D721Med (cell line): Measurements from ENCODE around the gene MIER2.

ENCODE experiments used
- DNase-seq: peaks from one replicate; pipeline ENCODE4 v3.0.0; 2011; ENCODE audit warnings: low spot score; ENCODE audit not compliant: insufficient read length
- FAIRE-seq: peaks from 2 replicates; lab custom pipeline; 2011; peaks lifted over from hg19 to GRCh38; lab: Jason Lieb, UNC
- TF ChIP-seq, protein P1 (sequence below): IDR thresholded peaks from 2 replicates; pipeline ENCODE4 v1.5.1; 2012; ENCODE audit warnings: mild to moderate bottlenecking, control low read depth; ENCODE audit not compliant: insufficient read depth; ENCODE audit errors: missing control alignments

MIER2 gene

DNA sequence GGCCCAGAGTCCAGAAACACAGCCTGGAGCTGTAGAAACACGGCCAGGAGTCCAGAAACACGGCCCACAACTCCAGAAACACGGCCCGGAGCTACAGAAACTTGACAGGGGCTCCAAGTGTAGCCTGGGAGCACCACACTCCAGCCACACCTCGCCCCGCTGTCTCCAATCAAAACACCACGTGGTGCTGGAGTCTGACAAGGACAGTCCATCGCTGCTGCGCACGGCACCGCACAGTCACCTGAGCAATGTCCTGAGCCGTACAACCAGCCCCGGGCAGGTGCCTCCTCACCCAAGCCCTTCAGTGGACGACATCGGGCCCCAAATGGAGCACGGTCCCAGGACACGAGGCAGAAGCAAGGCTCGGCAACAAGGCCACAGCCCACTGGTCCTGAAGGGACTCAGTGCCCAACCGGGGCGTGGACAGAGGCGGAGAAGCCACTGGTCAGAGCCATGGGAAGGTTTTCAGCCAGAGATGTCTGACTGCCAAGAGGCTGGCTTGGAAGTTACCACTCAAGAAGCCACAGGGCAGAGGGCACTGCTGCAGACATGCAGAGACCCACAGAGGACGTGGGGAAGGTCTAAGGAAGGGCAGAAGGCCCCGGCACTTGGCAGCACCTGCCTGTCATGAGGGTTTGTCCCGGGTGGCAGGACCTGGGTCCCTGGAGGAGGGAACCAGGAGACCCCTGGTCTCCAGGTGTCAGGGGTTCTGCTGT, 33.7 kb downstream of the MIER2 start:
- FAIRE-seq (no peak), DNase-seq (no peak)
- TF ChIP-seq, protein P1, sequence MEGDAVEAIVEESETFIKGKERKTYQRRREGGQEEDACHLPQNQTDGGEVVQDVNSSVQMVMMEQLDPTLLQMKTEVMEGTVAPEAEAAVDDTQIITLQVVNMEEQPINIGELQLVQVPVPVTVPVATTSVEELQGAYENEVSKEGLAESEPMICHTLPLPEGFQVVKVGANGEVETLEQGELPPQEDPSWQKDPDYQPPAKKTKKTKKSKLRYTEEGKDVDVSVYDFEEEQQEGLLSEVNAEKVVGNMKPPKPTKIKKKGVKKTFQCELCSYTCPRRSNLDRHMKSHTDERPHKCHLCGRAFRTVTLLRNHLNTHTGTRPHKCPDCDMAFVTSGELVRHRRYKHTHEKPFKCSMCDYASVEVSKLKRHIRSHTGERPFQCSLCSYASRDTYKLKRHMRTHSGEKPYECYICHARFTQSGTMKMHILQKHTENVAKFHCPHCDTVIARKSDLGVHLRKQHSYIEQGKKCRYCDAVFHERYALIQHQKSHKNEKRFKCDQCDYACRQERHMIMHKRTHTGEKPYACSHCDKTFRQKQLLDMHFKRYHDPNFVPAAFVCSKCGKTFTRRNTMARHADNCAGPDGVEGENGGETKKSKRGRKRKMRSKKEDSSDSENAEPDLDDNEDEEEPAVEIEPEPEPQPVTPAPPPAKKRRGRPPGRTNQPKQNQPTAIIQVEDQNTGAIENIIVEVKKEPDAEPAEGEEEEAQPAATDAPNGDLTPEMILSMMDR, result no peak

DNA sequence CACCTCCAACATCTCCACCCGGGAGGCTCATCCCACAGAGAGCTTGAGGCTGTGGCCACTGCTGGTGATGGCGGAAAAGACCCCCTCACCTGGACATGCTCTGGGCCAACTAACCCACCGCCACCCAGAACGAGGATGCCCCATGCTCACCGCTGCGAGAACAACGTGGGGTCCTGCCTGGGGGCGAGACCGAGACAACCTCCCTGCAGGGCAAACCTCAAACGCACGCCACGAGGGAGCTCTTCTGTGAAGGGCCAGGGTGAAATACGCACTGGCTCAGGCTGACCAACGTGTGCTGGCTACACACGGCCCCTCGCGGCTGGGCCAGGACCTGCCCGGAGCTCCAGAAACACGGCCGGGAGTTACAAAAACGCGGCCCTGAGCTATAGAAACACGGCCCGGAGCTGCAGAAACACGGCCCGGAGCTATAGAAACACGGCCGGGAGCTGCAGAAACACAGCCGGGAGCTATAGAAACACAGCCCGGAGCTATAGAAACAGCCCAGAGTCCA, 34.4 kb downstream of the MIER2 start:
- DNase-seq (no peak), FAIRE-seq (no peak)
- TF ChIP-seq, protein P1, result no peak

DNA sequence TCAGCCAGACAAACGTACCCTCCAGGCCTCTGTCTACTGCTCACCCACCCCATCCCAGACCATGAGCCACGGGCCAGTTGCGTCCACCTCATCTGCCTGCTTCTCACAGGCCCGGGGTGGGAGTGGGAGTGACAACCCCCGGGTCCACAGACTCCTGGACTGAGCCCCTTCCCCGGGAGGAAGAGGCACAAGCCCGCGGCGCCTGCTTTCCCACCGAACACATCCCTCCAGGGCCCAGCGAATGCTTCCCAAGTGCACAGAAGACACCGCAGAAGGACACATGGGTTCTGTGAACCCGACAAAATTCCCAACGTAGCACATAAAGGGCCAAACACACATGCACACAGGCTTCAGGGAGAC, 35.4 kb downstream of the MIER2 start:
- TF ChIP-seq, protein P1, result no peak
- no peak for FAIRE-seq
- DNase-seq, result no peak

DNA sequence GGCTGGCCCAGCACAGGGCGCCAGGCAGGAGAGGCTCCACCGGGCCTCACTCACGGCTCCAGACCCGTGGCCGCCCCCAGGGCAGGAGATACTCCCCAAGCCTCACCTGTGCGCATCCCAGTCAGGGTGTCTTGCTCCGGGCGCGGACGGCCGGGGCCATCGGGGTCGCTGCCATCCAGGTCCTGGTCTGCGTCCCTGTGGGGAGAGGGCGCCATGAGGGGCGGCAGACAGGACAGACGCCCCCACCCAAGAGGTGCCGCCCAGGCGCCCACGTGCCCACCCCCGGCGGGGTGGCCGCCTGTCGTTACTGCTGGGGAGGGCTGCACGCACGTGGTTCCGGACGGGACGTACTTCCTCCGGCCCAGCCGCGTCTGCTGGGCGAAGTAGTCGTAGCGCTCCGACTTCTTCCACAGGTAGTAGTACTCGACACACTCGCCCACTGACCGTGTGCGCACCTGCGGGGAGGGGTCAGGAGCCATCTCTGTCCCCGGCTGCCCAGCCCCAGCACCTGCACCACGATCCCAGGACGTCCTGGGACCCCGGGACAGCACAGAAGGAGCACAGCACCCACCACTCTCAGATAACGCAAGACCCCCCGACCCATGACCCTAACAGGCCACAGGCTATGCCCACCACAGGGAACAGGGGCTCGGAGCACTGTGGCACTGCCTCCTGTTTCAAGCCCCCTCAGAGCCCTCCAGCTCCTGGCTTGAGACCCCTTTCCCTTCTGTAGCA, 36.0 kb downstream of the MIER2 start:
- FAIRE-seq, result no peak
- TF ChIP-seq, protein P1, result no peak
- no peak for DNase-seq

DNA sequence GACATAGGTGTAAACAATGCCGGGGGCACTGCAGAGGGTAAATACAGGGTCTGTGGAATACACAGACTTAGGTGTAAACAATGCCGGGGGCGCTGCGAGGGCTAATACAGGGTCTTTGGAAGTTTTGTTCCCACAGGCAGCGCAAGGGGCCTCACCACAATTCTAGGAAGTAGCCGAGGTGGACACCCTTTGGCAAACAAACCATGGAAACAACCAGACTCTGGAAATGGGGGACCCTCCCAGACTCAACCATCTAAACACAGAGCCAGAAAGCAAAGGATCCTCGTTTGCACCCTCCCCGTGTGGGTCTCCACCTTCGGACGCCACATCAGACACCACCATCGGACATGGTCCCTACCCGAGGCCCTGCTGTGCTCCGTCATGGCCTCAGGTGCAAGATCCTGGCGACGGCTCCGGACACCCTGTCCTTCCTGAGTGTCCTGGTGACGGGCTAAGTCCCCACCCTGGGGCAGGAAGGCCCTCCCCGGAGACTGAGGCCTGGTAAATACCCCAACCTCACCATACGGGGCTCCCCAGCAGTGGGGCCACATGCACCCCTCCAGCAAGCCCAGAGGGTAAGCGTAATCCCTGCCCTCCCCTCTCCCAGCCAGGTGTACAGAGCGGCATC, 36.7 kb downstream of the MIER2 start:
- TF ChIP-seq, protein P1, result no peak
- DNase-seq (no peak), FAIRE-seq (no peak)

DNA sequence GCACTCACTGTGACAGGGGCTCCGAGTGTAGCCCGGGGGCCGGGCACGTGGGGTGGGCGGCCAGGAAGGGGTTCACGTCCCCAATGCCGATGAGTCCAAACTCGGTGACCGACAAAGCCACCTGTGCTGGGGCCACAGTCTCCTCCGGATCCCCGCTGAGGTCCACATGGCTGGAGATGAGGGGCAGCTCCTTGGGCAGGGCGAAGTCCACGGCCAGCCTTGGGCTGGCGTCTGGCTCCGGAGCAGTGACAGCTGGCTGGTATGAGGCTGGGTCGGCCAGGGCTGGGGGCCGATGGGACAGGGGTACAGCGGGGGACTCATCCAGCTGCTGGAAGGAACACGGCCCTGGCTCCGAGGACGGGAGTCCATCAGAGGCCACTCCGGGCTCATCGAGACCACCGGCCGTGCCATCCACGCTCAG, 37.5 kb downstream of the MIER2 start:
- no peak for DNase-seq

More for the DNA sequence above, 37.5 kb downstream of the MIER2 start:
- no peak for FAIRE-seq
- TF ChIP-seq, protein P1, result no peak
